Stimulated activated CD8-positive, alpha-beta memory T cell treated with anti-CD3 and anti-CD28 coated beads, Interleukin-2, amount 100 ng/mL, for 1 hour (primary cell): ENCODE data around the gene KRTAP2-2.
"Not testable (repeated sequence)": the region's sequence is repeated elsewhere in the genome, so short reads cannot be mapped to it uniquely, and the experiment has no call there.

Experiments used
- DNase-seq, 2 donors: peaks; one replicate each; pipeline ENCODE4 v3.0.0-alpha.2; 2020; ENCODE audit warnings: low read depth in 2 of 2

Gene KRTAP2-2, protein sequence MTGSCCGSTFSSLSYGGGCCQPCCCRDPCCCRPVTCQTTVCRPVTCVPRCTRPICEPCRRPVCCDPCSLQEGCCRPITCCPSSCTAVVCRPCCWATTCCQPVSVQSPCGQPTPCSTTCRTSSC

GRCh38 chr17:41055130-41055529 is at the start of gene KRTAP2-2:
Gene KRTAP2-2 (minus strand): TSS chr17:41055230. CDS start chr17:41055211, 19 bp downstream.
- DNase-seq = not testable (repeated sequence)

DNA sequence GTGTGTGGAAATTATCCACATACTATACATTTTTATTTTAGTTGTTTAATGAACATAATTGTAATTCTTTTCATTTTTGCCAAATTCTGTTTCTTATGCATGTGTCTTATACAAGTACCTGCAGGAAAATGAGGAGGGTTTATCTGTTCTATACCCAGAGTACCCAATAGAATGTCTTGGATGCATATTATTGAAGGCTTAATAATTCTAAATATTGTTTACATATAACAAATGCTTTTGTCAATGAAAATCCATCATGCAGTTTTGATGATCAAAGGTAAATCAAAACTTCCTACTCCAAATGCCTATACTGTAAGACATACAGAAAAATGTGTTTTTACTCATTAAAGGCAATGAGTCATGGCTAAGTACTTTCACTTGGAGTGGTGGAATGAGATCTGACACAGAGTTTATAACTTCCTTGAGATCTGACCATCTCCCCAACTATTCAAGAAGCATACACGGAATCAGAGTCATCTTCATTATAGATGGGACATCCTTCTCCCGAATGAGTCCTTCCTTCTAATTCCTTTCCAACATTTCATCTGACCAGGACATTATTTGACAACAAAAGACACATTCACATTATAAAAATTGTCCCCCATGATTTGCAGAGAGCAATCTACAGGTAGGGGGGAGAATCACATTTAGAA is 49.5 kb upstream of the KRTAP2-2 start:
- not testable (repeated sequence) for DNase-seq

- no peak for DNase-seq
Measured at GRCh38 chr17:41103896-41104295, 48.9 kb upstream of the KRTAP2-2 start.

DNA sequence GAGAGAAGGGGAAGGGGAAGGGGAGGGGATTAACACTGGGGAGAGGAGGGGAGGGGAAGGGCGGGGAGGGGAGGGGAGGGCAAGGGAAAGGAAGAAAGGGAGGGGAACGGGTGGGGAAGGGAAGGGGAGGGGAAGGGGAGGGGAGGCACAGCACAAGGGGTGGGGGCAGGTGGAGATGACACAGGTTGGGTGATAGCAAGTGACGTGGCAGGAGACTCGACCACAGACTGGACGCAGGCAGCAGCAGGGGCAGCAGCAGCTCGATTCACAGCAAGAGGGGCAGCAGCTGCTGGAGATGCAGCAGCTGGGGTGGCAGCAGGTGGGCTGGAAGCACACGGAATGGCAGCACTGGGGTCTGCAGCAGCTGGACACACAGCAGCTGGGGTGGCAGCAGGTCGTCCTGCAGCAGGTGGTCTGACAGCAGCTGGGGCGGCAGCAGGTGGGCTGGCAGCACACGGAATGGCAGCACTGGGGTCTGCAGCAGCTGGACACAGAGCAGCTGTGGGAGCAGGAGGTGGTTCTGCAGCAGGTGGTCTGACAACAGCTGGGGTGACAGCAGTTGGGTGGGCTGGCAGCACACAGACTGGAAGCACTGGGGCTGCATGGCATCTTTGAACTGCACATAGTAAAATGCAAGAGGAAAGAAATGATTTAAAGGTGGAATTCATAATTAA is 46.7 kb upstream of the KRTAP2-2 start, which contains the start of gene KRTAP4-16:
TSS of gene KRTAP4-16 (minus strand) at position 624 of the 674 bp plus-strand sequence. CDS start at position 624, 0 bp downstream.
- no peak for DNase-seq

DNA sequence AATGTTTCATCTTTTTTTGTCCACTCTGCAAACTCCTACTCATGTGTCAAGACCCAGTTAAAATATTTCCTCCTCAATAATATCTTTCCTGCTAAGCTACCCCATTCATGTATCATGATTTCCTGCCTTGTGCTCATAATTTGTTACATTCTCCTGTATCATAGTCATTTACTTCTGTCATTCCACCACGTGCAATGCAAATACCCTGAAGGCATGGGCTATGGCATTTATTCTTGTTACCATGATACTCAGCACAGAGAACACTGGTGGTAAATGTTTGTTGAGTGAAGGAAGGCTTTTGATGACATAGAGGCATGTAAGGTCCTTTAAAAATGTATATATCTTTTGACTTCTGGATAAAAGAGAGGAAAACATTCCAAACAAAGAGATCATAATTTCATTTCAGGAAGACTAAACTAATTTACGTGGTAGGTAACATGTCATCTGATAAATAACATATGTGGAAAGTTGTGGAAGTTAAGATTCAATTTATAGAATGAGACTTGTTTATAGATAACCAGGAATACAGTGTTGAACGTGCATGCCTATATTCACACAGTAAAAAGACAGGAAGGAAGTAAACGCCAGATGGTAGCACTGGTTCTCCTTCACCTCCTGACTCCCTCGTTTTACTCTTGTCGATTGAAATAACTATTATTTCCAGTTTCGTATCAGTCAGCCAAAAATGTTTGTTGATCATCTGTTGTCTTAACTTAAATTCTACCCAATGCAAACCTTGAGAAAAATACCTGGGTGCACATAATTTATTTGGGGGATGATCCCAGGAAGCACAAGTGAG is 44.9 kb upstream of the KRTAP2-2 start:
- DNase-seq = not testable (repeated sequence)

- DNase-seq = no peak
Measured at GRCh38 chr17:41098481-41098880, 43.5 kb upstream of the KRTAP2-2 start.

GRCh38 chr17:41098042-41098441 is 43.0 kb upstream of the KRTAP2-2 start, which contains the start of gene KRTAP4-8:
Gene KRTAP4-8 (minus strand): TSS chr17:41098142. CDS start chr17:41098084, 58 bp downstream.
- no peak for DNase-seq

DNA sequence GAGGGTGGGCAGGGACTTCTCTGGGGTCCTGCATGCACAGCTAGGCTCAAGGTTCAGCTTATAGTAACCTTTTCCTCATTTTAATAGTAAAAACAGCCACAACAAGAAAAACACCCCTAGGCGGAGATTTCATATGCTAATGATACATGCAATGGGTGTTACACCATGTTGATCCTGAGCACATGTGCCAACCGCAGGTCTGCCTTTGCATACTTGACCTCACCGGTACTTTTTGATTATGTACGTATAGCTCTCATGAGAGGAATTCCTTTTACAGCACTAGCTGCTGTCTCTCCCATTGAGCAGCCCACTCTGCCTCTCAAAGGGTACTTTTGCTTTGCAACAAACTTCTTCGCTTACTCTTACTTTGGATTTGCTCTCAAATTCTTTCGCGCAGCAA is 41.0 kb upstream of the KRTAP2-2 start:
- no peak for DNase-seq

DNA sequence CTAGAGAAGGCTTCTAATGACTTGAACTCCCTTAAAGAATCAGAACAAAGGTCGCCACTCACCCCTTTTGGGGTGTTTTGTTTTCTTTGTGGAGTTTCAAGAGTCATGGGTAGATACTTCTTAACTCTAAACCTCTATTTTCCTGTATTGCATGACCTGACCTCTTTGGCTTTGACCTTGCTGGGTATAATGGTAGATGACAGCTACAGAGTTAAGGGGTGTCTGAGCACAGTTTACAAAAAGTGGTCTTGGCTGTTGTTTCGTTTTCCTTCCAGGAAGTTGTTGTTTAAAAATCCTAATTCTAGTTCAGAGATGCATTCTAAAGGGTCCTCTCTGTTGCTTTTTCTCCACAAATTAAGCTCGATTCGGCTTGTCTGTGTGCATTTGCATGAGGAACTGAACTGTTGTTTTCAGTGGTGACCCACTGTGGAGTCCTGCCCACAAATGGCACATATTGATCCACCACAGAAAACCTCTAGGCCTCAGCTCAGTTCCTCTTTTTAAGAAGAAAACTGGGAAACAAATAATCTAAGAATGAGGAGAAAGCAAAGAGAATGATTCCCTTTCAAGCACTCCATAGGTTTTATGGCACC is 33.8 kb upstream of the KRTAP2-2 start:
- not testable (repeated sequence) for DNase-seq

GRCh38 chr17:41084100-41084856 is 29.2 kb upstream of the KRTAP2-2 start, which contains the start of gene KRTAP4-7:
Gene KRTAP4-7 (plus strand): TSS chr17:41084150. CDS start chr17:41084207, 57 bp downstream.
- not testable (repeated sequence) for DNase-seq

- DNase-seq = not testable (repeated sequence)
Measured at GRCh38 chr17:41083427-41083826, 28.4 kb upstream of the KRTAP2-2 start.

GRCh38 chr17:41082626-41083025 is 27.6 kb upstream of the KRTAP2-2 start:
- no peak for DNase-seq

DNA sequence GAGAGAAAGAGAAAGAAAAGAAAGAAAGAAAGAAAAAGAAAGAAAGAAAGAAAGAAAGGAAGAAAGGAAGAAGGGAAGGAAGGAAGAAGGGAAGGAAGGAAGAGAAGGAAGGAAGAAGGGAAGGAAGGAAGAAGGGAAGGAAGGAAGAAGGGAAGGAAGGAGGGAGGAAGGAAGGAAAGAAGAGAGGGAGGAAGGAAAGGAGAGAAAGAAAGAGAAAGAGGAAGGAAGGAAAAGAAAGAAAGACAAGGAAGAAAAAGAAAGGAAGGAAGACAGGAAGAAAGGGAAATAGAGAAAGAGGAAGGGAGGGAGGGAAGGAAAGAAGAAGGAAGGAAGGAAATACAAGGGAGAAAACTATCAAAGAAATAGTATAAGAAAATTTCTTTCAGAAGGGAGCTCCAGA is 21.8 kb upstream of the KRTAP2-2 start:
- no peak for DNase-seq

- no peak for DNase-seq
Measured at GRCh38 chr17:41073676-41074075, 18.6 kb upstream of the KRTAP2-2 start.

DNA sequence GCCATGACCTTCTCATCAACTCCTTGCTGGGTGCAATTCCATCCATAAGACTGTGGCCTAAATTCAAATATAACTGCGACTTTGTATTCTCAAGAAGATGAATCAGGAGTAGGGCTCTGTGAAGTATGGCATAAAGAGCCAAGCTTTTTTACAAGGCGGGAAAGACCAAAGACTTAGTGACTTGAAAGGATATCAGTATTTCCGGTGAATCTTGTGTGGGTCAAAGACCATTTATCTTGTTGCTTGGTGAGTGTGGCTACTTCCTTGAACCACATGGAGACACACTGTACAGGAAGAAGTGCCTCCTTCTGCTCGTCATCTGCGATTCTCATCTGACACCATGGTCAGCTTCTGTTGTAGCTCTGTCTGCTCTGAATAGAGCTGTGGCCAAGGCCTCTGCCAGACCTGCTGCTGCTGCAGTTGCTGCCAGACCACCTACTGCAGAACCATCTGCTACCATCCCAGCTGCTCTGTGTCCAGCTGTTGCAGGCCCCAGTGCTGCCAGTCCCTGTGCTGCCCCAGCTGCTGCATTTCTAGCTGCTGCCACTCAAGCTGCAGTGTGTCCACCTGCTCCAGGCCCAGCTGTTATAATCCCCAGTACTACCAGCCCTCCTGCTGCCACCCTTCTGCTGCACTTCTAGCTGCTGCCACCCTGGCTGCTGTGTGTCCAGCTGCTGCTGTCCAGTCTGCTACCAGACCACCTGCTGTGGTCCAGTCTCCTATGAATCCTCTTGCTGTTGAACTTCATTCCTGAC is 16.8 kb upstream of the KRTAP2-2 start:
- no peak for DNase-seq

- DNase-seq = no peak
Measured at GRCh38 chr17:41069031-41069430, 14.0 kb upstream of the KRTAP2-2 start.

GRCh38 chr17:41067281-41067680 is 12.3 kb upstream of the KRTAP2-2 start:
- no peak for DNase-seq

DNA sequence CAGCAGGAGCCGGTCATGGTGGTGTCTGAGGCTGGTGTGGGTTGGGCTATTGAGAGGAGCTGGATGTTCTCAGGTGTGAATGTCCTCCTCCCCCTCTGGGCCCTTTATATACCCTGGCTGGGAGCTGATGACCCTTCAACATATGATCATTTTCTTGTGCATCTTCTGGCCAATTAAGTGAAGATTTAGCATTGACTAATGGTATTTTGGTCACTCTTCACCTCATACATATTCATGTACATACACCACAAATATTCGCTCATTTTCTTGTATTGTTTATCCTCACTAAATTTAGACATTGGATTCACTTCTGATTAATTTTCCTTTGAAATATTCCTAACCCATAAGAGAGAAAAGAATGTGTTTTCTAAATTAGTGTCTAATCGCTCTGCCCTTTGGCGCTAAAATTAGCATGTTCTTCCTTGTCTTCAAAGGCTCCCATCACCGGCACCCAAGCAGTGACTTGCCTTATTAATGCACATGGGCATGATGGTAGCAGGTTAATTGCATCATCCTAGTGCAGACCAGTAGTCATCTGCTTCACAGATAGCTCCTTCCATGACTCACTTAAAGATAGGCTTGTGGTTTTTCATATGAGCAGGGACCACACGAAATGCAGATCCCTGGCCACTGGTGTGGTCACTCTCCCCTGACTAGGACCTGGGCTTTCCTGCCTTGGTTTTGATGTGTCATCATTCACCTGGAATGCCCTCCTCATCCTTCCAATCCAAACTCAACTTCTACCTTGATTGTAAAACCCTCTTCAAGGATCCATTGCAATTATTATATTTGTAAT is 11.0 kb upstream of the KRTAP2-2 start, which contains the start of gene KRTAP2-4:
TSS of gene KRTAP2-4 (minus strand) at position 51 of the 796 bp plus-strand sequence. CDS start at position 17, 34 bp downstream.
- DNase-seq = no peak
